HFFc6 (cell line): ENCODE results near the gene HIPK2. TPM values are rescaled to one million over a fixed set of nuclear protein-coding genes. Genes with fewer than 3 reads are reported as not detected.

Source experiments
- DNase-seq: peaks from one replicate; pipeline ENCODE4 v3.0.0-alpha.2; 2018
- H3K27ac Mint-ChIP-seq: 2 replicates; pipeline ENCODE4 v1.8.0; 2020; ENCODE audit warnings: mild to moderate bottlenecking, mixed read lengths
- H3K27me3 Mint-ChIP-seq: 2 replicates; pipeline ENCODE4 v1.8.0; 2021; ENCODE audit warnings: mild to moderate bottlenecking, moderate library complexity, mixed read lengths; ENCODE audit not compliant: insufficient read depth
- H3K36me3 Mint-ChIP-seq: 2 replicates; pipeline ENCODE4 v1.8.0; 2021; ENCODE audit warnings: low read depth, mixed read lengths
- H3K4me1 Mint-ChIP-seq: 2 replicates; pipeline ENCODE4 v1.8.0; 2020; ENCODE audit warnings: low read depth, mixed read lengths
- H3K4me3 Mint-ChIP-seq: 2 replicates; pipeline ENCODE4 v1.8.0; 2020; ENCODE audit warnings: mild to moderate bottlenecking, moderate library complexity, mixed read lengths
- H3K9me3 Mint-ChIP-seq: 2 replicates; pipeline ENCODE4 v1.8.0; 2020; ENCODE audit warnings: mild to moderate bottlenecking, mixed read lengths
- total RNA-seq, 6 experiments: library from RNA; stranded (reverse); fragmentation: NEBNext Ultra II Directional; extraction: Animal tissue kit (Norgen Biotek cat#: 25700); gene quantifications; 2 replicates in 1 of 6; 3 replicates in 5 of 6; pipeline ENCODE4 v1.2.3, GENCODE V29; 2021
- TF ChIP-seq, protein P1 (sequence below): fragments of 200-600 bp; sonication (generic); IDR thresholded peaks from 2 replicates; pipeline ENCODE4 v1.5.0; 2021; ENCODE audit warnings: antibody characterized with exemption, mild to moderate bottlenecking

Gene HIPK2
- total RNA-seq, 6 experiments from 2014 or later, result 14.6 to 33.4 (median 31.4) TPM

DNA sequence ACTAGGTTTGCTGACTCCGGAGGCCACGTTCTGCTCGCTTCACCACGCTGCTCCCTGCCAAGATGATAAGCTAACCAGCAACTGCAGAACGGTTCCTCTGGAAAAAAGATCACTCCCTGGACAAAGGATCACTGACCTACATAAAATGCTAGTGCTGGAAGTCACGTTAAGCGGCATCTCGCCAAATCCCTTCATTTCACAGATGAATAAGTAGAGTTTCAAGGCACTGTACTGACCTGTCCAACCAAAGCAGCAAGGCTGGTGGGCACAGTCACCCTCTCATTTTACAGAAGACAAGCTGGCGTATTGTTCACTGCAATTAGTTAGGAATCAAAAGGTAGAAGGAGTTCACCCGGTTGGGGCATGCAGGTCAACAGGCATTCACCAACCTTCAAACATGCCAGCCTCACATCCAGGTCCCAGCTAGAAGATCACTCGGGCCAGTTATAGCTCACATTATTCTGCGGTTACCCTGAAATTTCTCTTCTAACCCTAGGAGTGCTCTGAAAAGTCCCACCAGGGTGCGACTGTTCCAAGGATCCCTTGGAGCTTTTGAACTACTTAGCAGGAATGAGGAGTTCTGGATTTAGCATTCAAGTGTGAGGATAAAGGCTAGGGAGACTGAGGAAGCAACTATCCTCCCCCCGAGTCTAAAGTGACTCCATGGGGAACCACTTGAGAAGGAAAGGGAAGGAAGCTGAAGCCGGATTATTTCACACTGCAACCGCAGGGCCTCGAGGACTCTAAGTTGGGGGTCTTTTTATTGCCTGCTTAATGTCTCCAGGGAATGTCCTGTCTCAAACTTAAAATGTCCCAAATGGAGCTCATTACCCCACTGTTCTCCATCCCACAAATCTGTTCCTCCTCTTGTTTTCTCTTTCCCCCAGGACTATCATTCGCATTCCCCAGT lies 32.8 kb downstream of the HIPK2 start:
- H3K4me3 Mint-ChIP-seq, result no peak overlapping the region
- peaks cover 55% of the 10 kb centered on the region for H3K4me1 Mint-ChIP-seq
- peaks cover 4% of the 10 kb centered on the region for H3K27me3 Mint-ChIP-seq
- no peak for DNase-seq
- H3K36me3 Mint-ChIP-seq, result peaks cover 5% of the 10 kb centered on the region; the same call in 1 of the 2 replicates
- TF ChIP-seq, protein P1, sequence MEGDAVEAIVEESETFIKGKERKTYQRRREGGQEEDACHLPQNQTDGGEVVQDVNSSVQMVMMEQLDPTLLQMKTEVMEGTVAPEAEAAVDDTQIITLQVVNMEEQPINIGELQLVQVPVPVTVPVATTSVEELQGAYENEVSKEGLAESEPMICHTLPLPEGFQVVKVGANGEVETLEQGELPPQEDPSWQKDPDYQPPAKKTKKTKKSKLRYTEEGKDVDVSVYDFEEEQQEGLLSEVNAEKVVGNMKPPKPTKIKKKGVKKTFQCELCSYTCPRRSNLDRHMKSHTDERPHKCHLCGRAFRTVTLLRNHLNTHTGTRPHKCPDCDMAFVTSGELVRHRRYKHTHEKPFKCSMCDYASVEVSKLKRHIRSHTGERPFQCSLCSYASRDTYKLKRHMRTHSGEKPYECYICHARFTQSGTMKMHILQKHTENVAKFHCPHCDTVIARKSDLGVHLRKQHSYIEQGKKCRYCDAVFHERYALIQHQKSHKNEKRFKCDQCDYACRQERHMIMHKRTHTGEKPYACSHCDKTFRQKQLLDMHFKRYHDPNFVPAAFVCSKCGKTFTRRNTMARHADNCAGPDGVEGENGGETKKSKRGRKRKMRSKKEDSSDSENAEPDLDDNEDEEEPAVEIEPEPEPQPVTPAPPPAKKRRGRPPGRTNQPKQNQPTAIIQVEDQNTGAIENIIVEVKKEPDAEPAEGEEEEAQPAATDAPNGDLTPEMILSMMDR, result no peak
- H3K9me3 Mint-ChIP-seq, result no peaks in the 10 kb centered on the region
- no peak overlapping the region for H3K27ac Mint-ChIP-seq

DNA sequence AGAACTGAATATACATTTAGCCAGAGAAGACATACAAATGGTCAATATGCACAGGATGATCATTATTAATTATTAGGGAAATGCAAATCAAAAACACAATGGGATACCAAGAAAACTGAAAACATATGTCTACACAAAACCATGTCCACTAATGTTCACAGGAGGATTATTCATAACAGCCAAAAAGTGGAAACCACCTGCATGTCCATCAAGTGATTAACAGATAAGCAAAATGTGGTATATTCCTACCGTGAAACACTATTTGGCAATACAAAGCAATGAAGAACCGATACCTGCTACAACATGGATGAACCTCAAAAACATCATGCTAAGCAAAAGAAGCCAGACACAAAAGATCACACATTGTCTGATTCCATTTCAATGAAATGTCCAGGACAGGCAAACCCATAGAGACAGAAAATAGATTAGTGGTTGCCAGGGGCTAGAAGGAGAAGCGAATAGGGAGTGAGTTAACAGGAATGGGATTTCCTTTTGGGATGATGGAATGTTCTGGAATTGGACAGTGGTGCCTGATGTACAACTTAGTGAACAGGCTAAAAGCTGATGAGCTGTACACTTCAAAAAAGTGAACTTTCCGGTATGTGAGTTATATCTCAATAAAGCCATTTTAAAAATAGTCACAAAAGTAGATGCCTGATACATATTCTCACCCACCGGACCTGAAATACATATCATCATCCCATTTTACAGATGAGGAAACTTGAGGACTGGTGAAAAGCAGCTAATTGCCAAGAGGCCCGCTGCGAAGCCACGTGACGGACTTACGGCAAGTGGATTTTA lies 33.6 kb downstream of the HIPK2 start:
- Mint-ChIP-seq H3K27ac (no peak overlapping the region), H3K4me3 (no peak overlapping the region), H3K4me1 (peaks cover 60% of the 10 kb centered on the region), H3K9me3 (no peaks in the 10 kb centered on the region), H3K36me3 (peaks cover 5% of the 10 kb centered on the region; the same call in 1 of the 2 replicates), H3K27me3 (peaks cover 4% of the 10 kb centered on the region)
- TF ChIP-seq, protein P1, result no peak
- no peak for DNase-seq

DNA sequence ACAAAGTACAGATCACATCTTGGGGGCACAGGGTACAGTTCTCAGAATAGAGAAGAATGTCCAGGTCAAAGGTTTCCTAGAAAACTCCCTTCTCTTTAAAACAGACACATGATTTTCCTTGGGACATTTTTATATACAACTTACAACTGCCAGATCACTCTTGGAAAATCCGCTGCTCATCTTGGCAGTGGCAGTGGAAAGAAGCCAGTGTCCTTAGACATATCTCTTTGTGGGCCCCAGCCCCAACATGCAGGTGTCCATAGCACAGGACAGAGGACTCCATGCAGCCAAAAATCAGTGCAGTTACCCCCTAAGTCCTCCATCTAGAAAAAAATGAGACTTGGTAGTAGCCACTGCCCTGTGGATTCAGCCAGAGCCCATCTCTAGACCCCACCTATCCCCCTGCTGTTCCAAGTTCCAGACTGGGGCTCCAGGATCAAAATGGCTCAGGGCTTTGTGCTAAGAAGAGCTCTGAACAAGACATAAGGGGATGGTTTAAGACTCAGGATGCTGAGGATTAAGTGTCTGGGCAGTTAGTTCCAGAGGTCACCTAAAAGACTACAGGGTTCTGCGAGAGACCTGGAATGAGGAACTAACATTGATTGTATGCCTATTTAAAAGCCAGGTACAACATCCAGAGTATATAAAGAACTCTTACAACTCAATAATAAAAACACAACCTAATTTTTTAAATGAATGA lies 34.4 kb downstream of the HIPK2 start:
- H3K4me1 Mint-ChIP-seq, result peaks cover 67% of the 10 kb centered on the region
- H3K27ac Mint-ChIP-seq, result no peak overlapping the region
- no peak for DNase-seq
- peaks cover 9% of the 10 kb centered on the region; the same call in 1 of the 2 replicates for H3K36me3 Mint-ChIP-seq
- TF ChIP-seq, protein P1, result no peak
- no peaks in the 10 kb centered on the region for H3K9me3 Mint-ChIP-seq
- no peak overlapping the region for H3K4me3 Mint-ChIP-seq
- H3K27me3 Mint-ChIP-seq, result peaks cover 4% of the 10 kb centered on the region

DNA sequence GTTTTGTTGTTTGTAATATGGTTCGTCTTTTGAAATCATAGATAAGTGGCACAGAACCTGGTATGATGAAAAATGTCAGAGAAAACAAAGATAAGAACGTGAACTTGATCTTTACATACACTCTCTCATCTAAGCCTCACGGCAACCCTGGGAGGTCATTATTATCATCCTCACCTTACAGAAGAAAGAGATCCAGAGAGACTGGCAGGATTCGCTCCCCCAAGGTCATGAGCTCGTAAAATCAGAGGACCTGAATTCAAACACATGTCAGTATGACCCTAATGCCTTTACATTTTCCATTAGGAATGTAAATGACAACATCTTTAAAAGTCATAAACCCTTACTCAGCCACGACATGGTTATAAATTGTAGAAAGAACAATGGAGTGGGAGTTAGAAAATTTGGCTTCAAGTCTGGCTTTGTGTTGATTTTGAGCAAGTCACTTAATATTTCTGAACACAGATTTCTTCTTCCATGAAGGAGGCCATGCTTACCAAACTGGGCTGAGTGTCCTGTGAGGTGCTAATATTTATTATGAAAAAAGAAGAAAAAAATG lies 35.9 kb downstream of the HIPK2 start:
- no peak for DNase-seq
- TF ChIP-seq, protein P1, result no peak
- H3K4me1 Mint-ChIP-seq, result peaks cover 83% of the 10 kb centered on the region
- H3K36me3 Mint-ChIP-seq, result peaks cover 11% of the 10 kb centered on the region
- H3K27me3 Mint-ChIP-seq, result peaks cover 4% of the 10 kb centered on the region
- no peak overlapping the region for H3K4me3 Mint-ChIP-seq
- no peaks in the 10 kb centered on the region for H3K9me3 Mint-ChIP-seq
- H3K27ac Mint-ChIP-seq, result no peak overlapping the region

DNA sequence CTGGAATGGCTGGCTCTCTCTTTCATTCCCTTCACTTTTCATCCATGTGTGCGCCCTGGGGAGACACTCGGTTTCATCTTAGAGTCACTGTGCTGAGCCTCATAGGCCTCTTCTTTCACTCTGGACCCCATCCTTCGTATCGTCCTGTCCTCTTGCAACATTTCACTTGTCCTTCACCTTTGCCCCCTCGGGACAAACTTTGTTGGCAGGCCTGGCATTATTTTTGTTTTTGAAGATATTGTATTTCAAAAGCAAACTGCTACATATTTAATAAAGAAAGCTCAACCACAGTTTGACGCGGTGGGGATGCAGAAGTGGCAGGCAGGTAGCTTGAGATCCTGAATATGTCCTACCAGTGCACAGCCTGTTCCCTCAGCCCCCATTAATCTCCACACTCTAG lies 36.6 kb downstream of the HIPK2 start:
- no peaks in the 10 kb centered on the region for H3K9me3 Mint-ChIP-seq
- peaks cover 3% of the 10 kb centered on the region; the same call in 1 of the 2 replicates for H3K27me3 Mint-ChIP-seq
- H3K27ac Mint-ChIP-seq, result no peak overlapping the region
- peaks cover 15% of the 10 kb centered on the region for H3K36me3 Mint-ChIP-seq
- H3K4me1 Mint-ChIP-seq, result peaks cover 84% of the 10 kb centered on the region
- DNase-seq, result no peak
- H3K4me3 Mint-ChIP-seq, result no peak overlapping the region
- TF ChIP-seq, protein P1, result no peak
